Measurements from ENCODE around the gene CAPS. TPM values are rescaled to one million over a fixed set of nuclear protein-coding genes. Genes with fewer than 3 reads are reported as not detected.

CAPS gene
- total and polyA plus RNA-seq, 10 donors, result 14.7 to 61.8 (median 18.7) TPM

DNA sequence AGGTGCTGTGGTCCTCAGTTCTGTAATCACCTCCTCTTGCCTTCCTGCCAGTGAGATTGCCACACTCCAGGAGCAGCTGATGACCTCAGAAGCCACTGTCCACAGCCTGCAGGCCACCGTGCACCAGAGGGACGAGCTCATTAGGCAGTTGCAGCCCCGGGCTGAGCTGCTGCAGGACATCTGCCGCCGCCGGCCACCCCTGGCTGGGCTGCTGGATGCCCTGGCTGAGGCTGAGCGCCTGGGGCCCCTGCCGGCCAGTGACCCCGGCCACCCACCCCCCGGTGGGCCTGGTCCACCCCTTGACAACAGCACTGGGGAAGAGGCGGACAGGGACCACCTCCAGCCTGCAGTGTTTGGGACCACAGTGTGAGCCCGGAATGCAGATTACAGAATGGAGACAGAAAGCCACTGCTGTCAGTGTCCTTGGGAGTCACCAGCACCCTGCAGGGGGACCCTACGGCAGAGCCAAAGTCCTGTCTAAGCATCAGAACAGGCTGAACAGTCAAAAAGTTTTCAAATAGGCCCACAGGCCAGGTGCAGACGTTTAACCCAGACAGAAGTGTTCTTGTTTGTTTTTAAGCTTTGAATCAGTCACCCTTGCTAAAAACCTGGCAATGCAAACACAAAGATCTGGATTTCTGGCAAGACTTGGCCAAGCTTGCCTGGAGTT, 5.1 kb upstream of the CAPS start:
- no peak for DNase-seq
- TF ChIP-seq POLR2A (IDR thresholded peaks at IDR 0.05), result no peak
- TF ChIP-seq POLR2AphosphoS5 (IDR thresholded peaks at IDR 0.05), result no peak
- TF ChIP-seq, protein P1, sequence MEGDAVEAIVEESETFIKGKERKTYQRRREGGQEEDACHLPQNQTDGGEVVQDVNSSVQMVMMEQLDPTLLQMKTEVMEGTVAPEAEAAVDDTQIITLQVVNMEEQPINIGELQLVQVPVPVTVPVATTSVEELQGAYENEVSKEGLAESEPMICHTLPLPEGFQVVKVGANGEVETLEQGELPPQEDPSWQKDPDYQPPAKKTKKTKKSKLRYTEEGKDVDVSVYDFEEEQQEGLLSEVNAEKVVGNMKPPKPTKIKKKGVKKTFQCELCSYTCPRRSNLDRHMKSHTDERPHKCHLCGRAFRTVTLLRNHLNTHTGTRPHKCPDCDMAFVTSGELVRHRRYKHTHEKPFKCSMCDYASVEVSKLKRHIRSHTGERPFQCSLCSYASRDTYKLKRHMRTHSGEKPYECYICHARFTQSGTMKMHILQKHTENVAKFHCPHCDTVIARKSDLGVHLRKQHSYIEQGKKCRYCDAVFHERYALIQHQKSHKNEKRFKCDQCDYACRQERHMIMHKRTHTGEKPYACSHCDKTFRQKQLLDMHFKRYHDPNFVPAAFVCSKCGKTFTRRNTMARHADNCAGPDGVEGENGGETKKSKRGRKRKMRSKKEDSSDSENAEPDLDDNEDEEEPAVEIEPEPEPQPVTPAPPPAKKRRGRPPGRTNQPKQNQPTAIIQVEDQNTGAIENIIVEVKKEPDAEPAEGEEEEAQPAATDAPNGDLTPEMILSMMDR (IDR thresholded peaks at IDR 0.05 in 8 of 11, conservative IDR thresholded peaks at IDR 0.05 in 3 of 11), result no peak
- no peaks in the 10 kb centered on the region for H3K9me3 ChIP-seq
- peaks cover 9 to 41% (median 15%) of the 10 kb centered on the region in 6 donors for H3K4me1 ChIP-seq
- peaks cover 0 to 50% (median 20%) of the 10 kb centered on the region in 6 donors for H3K36me3 ChIP-seq
- no peak overlapping the region for H3K4me3 ChIP-seq
- WGBS, 5 donors, result 76 to 91% (median 84%) methylated on average over 4 to 14 of the region's 14 CpGs
- H3K27me3 ChIP-seq (replicated peaks in 1 of 7), result no peaks in the 10 kb centered on the region
- H3K27ac ChIP-seq, result no peak overlapping the region
- intact Hi-C loops (cut with DNase I; ENCODE audit: low total_unique reads), result loop anchor here (10.0 kb wide), 1 partner anchor 56 kb away; no protein-coding TSS in a partner anchor

DNA sequence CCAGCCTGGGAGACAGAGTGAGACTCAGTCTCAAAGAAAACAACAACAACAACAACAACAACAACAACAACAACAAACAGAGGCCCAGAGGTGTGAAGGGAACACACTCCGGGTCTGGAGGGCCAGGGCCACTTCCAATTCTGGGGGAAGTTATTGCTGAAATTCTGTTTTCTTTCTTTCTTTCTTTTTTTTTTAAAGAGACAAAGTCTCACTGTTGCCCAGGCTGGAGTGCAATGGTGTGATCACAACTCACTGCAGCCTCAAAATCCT, 3.5 kb upstream of the CAPS start:
- intact Hi-C loops (cut with DNase I; ENCODE audit: low total_unique reads), result no loop called here
- Histone ChIP-seq H3K27me3 (replicated peaks in 1 of 7) (no peaks in the 10 kb centered on the region), H3K27ac (no peak overlapping the region), H3K36me3 (peaks cover 0 to 67% (median 29%) of the 10 kb centered on the region in 6 donors), H3K9me3 (no peaks in the 10 kb centered on the region), H3K4me3 (no peak overlapping the region), H3K4me1 (peaks cover 5 to 32% (median 8%) of the 10 kb centered on the region in 6 donors)
- DNase-seq, result no peak
- TF ChIP-seq, protein P1 (IDR thresholded peaks at IDR 0.05 in 8 of 11, conservative IDR thresholded peaks at IDR 0.05 in 3 of 11), result no peak
- no peak for TF ChIP-seq POLR2A (IDR thresholded peaks at IDR 0.05)
- no peak for TF ChIP-seq POLR2AphosphoS5 (IDR thresholded peaks at IDR 0.05)
- 73 to 97% (median 90%) methylated on average over 1 of the region's 1 CpG for WGBS, 5 donors

DNA sequence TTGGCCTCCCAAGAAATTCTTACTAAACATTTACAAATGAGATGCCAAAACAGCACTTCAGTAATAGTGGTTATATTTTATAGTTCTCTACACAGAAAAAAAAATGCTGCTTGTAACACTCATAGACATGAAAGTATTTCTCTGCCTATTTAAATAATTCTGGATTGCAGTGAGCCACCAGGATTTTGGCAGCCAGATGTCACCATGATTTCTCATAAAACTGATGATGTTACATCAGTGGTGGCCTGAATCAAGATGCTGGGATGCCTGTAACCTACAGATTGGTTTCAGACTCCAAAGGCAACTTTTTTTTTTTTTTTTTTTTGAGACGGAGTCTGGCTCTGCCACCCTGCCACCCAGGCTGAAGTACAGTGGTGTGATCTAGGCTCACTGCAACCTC, 2.7 kb upstream of the CAPS start:
- Histone ChIP-seq H3K9me3 (no peaks in the 10 kb centered on the region), H3K4me3 (no peak overlapping the region), H3K36me3 (peaks cover 0 to 75% (median 37%) of the 10 kb centered on the region in 6 donors), H3K27me3 (replicated peaks in 1 of 7) (no peaks in the 10 kb centered on the region), H3K4me1 (peaks cover 0 to 24% (median under 1%) of the 10 kb centered on the region in 6 donors), H3K27ac (no peak overlapping the region)
- 83 to 100% (median 91%) methylated on average over 1 of the region's 1 CpG for WGBS, 5 donors
- intact Hi-C loops (cut with DNase I; ENCODE audit: low total_unique reads), result no loop called here
- no peak for DNase-seq
- no peak for TF ChIP-seq POLR2AphosphoS5 (IDR thresholded peaks at IDR 0.05)
- no peak for TF ChIP-seq POLR2A (IDR thresholded peaks at IDR 0.05)
- TF ChIP-seq, protein P1 (IDR thresholded peaks at IDR 0.05 in 8 of 11, conservative IDR thresholded peaks at IDR 0.05 in 3 of 11), result no peak

DNA sequence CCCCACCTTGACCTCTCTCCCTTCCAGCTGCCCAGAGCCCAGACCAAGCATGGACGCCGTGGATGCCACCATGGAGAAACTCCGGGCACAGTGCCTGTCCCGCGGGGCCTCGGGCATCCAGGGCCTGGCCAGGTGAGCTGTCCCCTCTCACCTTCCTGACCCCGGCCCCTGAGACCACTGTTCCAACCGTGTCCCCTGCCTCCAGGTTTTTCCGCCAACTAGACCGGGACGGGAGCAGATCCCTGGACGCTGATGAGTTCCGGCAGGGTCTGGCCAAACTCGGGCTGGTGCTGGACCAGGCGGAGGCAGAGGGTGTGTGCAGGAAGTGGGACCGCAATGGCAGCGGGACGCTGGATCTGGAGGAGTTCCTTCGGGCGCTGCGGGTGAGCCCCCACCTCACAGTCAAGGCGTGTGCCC, 312 bp downstream of the CAPS start:
- no peaks in the 10 kb centered on the region for H3K27me3 ChIP-seq (replicated peaks in 1 of 7)
- H3K27ac ChIP-seq, result peak overlapping the region in 1 of 8 donors; percentile 17
- WGBS, 5 donors, result 85 to 94% (median 87%) methylated on average over 16 to 22 of the region's 22 CpGs
- no peaks in the 10 kb centered on the region for H3K4me1 ChIP-seq
- H3K36me3 ChIP-seq, result peaks cover 12 to 94% (median 59%) of the 10 kb centered on the region in 6 donors
- no peak overlapping the region for H3K4me3 ChIP-seq
- no peak for DNase-seq
- intact Hi-C loops (cut with DNase I; ENCODE audit: low total_unique reads), result no loop called here
- TF ChIP-seq POLR2A (IDR thresholded peaks at IDR 0.05) (no peak), POLR2AphosphoS5 (IDR thresholded peaks at IDR 0.05) (peak in 2 of 3 donors; percentile 24 to 45)
- TF ChIP-seq, protein P1 (IDR thresholded peaks at IDR 0.05 in 8 of 11, conservative IDR thresholded peaks at IDR 0.05 in 3 of 11), result no peak
- no peaks in the 10 kb centered on the region for H3K9me3 ChIP-seq
